Measurements from ENCODE around the gene RRAS.

The RRAS gene

DNA sequence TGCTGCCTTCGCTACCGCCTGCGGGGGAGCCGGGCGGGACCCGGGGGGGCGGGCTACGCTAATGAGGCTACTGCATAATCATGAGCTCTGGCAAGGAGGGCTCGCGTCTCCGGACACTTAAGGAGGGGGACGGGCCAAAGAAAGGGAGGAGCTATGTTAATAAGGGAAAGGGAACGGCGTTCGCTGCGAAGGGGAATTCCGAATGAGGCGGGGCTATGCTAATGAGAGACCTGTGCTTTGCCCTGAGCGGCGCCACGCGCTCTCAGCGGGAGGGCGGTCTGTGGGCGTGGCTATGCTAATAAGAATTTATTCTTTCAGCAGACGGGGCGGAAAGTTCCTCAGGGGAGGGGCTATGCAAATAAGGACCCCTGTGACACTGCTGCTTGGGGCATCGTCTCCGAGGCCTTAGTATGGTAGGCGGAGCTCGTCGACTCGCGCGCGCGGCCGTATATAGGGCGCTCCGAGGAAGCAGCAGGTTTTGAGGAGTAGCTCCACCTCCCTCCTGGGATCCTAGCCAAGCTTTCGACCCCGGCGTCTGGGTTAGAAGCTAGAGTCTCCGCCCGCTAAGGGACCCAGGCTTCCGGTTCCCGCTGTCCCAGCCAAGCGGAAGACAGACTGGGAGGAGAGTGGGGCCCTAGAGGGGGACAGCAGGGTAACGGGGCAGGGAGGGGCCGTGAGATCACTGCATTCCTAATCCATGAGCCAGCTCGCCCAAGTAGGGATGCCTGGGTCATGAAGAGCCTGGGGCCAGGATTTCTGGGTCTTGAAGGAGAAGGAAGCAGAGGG, at the start of gene RRAS:
TSS of gene RRAS (minus strand) at position 31 of the 786 bp plus-strand sequence. CDS start 45 bp downstream, outside the sequence.
- peak within 1 kb of the TSS; percentile 98 for H3K27ac ChIP-seq
- peaks cover 28% of the 10 kb centered on the region for H3K4me1 ChIP-seq

GRCh38 chr19:49689133-49690078, 49.5 kb upstream of the RRAS start, which contains the start of gene ADM5:
Gene ADM5, plus strand, starts transcription at chr19:49689594. Its CDS starts 244 bp downstream, at chr19:49689838.
- Histone ChIP-seq H3K4me1 (peaks cover 2% of the 10 kb centered on the region), H3K27ac (peak within 1 kb of the TSS; percentile 24), H3K9me3 (ENCODE audit: control insufficient read depth, low read length) (no peaks in the 10 kb centered on the region), H3K9ac (no peak within 1 kb of the TSS), H3K4me2 (ENCODE audit: low read length) (peak within 1 kb of the TSS; percentile 85), H3K36me3 (ENCODE audit: control insufficient read depth, insufficient read depth, low read length) (no peaks in the 10 kb centered on the region), H3K27me3 (ENCODE audit: control insufficient read depth, insufficient read depth, low read length) (no peaks in the 10 kb centered on the region), H3K79me2 (no peaks in the 10 kb centered on the region), H3K4me3 (ENCODE audit: low read depth, low read length) (peak within 1 kb of the TSS; percentile 61), H2AFZ (peak within 1 kb of the TSS; percentile 48)
- TF ChIP-seq CTCF (IDR thresholded peaks at IDR 0.05) = peak; percentile 31

More for the DNA sequence above, at the start of gene RRAS:
- Histone ChIP-seq H3K79me2 (peaks cover 29% of the 10 kb centered on the region), H3K36me3 (ENCODE audit: control insufficient read depth, insufficient read depth, low read length) (no peaks in the 10 kb centered on the region), H3K9ac (peak within 1 kb of the TSS; percentile 48), H3K4me2 (ENCODE audit: low read length) (peak within 1 kb of the TSS; percentile 94), H2AFZ (peak within 1 kb of the TSS; percentile 57), H3K9me3 (ENCODE audit: control insufficient read depth, low read length) (no peaks in the 10 kb centered on the region), H3K27me3 (ENCODE audit: control insufficient read depth, insufficient read depth, low read length) (no peaks in the 10 kb centered on the region), H3K4me3 (ENCODE audit: low read depth, low read length) (peak within 1 kb of the TSS; percentile 97)
- TF ChIP-seq CTCF (IDR thresholded peaks at IDR 0.05) = no peak

GRCh38 chr19:49688531-49689132, 48.7 kb upstream of the RRAS start:
- Histone ChIP-seq H3K36me3 (ENCODE audit: control insufficient read depth, insufficient read depth, low read length) (no peaks in the 10 kb centered on the region), H3K27ac (peak overlapping the region; percentile 24), H3K4me3 (ENCODE audit: low read depth, low read length) (no peak overlapping the region), H3K9me3 (ENCODE audit: control insufficient read depth, low read length) (no peaks in the 10 kb centered on the region), H3K9ac (no peak overlapping the region), H2AFZ (no peak overlapping the region), H3K27me3 (ENCODE audit: control insufficient read depth, insufficient read depth, low read length) (no peaks in the 10 kb centered on the region), H3K79me2 (no peaks in the 10 kb centered on the region), H3K4me2 (ENCODE audit: low read length) (no peak overlapping the region), H3K4me1 (peaks cover 2% of the 10 kb centered on the region)
- TF ChIP-seq CTCF (IDR thresholded peaks at IDR 0.05) = no peak

DNA sequence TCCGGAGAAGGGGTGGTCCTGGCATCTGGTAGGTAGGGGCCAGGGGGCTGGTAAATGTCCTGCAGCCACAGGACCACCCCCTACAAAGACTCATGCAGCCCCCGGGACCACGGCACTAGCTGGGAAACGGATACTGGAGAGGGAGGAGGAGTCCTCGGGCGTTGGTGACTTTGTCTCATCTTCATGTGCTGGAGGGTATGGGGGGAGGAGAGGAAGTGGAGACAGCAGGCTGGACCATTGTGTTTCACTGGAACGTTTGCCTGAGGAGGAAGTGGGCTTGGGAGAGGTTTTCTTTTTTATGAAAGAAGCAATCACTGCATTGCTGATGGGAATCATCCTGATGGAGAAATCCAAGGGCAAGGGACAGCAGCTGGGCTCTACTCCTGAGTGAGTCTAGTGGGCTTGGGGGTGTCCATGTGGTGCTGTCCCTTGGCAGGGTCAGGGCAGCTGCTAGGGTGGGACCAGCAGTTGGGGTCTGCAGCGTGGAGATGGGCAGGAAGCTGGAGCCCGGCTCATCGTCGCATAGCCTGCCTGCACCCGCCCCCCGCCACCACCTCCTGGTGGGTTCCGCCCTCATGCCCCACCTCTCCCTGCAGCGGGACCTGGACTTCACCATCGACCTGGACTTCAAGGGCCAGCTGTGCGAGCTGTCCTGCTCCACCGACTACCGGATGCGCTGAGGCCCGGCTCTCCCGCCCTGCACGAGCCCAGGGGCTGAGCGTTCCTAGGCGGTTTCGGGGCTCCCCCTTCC, 47.8 kb upstream of the RRAS start:
- Histone ChIP-seq H3K4me2 (ENCODE audit: low read length) (no peak overlapping the region), H3K36me3 (ENCODE audit: control insufficient read depth, insufficient read depth, low read length) (no peaks in the 10 kb centered on the region), H3K27me3 (ENCODE audit: control insufficient read depth, insufficient read depth, low read length) (no peaks in the 10 kb centered on the region), H3K9ac (no peak overlapping the region), H3K4me3 (ENCODE audit: low read depth, low read length) (no peak overlapping the region), H3K9me3 (ENCODE audit: control insufficient read depth, low read length) (no peaks in the 10 kb centered on the region), H2AFZ (no peak overlapping the region), H3K27ac (peak overlapping the region; percentile 24), H3K4me1 (peaks cover 2% of the 10 kb centered on the region), H3K79me2 (no peaks in the 10 kb centered on the region)
- no peak for TF ChIP-seq CTCF (IDR thresholded peaks at IDR 0.05)
